Skeletal muscle tissue (tissue), 4 donors: Measurements from ENCODE around the gene PSMC4. TPM values are rescaled to one million over a fixed set of nuclear protein-coding genes. Genes with fewer than 3 reads are reported as not detected.

Source experiments
- H3K27ac ChIP-seq: one replicate; pipeline ENCODE4 v1.7.0; 2013; ENCODE audit warnings: mild to moderate bottlenecking, low read depth, low read length, inconsistent platforms
- H3K27me3 ChIP-seq, 3 donors: one replicate each; pipeline ENCODE4 v1.7.0; 2013; ENCODE audit warnings: low read length in 3 of 3; ENCODE audit not compliant: control insufficient read depth in 3 of 3, insufficient read depth in 3 of 3
- H3K36me3 ChIP-seq, 3 donors: one replicate each; pipeline ENCODE4 v1.7.0; 2013; ENCODE audit warnings: low read length in 3 of 3; ENCODE audit not compliant: control insufficient read depth in 3 of 3, insufficient read depth in 3 of 3
- H3K4me1 ChIP-seq, 3 donors: one replicate each; pipeline ENCODE4 v1.7.0; 2013; ENCODE audit warnings: low read length in 3 of 3, mild to moderate bottlenecking in 3 of 3; ENCODE audit not compliant: control insufficient read depth in 3 of 3, insufficient read depth in 3 of 3
- H3K4me3 ChIP-seq, 3 donors: one replicate each; pipeline ENCODE4 v1.7.0; 2013; ENCODE audit warnings: low read length in 3 of 3
- H3K9ac ChIP-seq, 3 donors: one replicate each; pipeline ENCODE4 v1.7.0; 2013; ENCODE audit warnings: low read length in 3 of 3, mild to moderate bottlenecking in 3 of 3, moderate library complexity in 2 of 3, low read depth in 1 of 3
- H3K9me3 ChIP-seq, 3 donors: one replicate each; pipeline ENCODE4 v1.7.0; 2013; ENCODE audit warnings: low read length in 3 of 3; ENCODE audit not compliant: control insufficient read depth in 3 of 3
- total RNA-seq: library from RNA; depleted of rRNA; stranded (reverse); fragments of >200 nt; gene quantifications from one replicate; pipeline ENCODE4 v1.2.3, GENCODE V29; 2014
- donor health status: Osteomylitis.

Gene PSMC4
- total RNA-seq, 1 donor from 2014 or later: 37.6 TPM

- Histone ChIP-seq H3K4me1 (peaks cover 14 to 20% (median 16%) of the 10 kb centered on the region in 3 donors), H3K9ac (no peak overlapping the region), H3K27me3 (no peaks in the 10 kb centered on the region), H3K36me3 (peaks cover 38 to 62% (median 52%) of the 10 kb centered on the region in 3 donors), H3K4me3 (no peak overlapping the region), H3K9me3 (no peaks in the 10 kb centered on the region), H3K27ac (no peak overlapping the region)
Observed at GRCh38 chr19:39974377-39975155, 3.6 kb downstream of the PSMC4 start.

DNA sequence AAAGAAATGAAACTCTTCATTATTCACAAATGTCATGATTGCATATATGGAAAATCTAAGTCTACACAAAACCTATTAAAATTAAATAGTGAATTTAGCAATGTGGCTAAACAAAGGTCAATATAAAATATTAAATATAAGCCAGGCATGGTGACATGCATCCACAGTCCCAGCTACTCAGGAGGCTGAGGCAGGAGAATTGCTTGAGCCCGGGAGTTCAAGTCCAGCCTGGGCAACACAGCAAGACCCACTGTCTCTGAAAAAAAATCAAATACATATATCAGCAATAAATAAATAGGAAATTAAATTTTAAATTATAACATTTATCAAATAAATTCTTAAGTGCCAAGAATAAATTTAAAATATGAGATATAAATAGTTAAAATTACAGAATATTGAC lies 11.9 kb downstream of the PSMC4 start:
- Histone ChIP-seq H3K9ac (no peak overlapping the region), H3K4me1 (no peaks in the 10 kb centered on the region), H3K4me3 (no peak overlapping the region), H3K27ac (no peak overlapping the region), H3K9me3 (peaks cover 0 to 3% (median 0%) of the 10 kb centered on the region in 3 donors), H3K27me3 (no peaks in the 10 kb centered on the region), H3K36me3 (peaks cover 24 to 42% (median 31%) of the 10 kb centered on the region in 3 donors)

DNA sequence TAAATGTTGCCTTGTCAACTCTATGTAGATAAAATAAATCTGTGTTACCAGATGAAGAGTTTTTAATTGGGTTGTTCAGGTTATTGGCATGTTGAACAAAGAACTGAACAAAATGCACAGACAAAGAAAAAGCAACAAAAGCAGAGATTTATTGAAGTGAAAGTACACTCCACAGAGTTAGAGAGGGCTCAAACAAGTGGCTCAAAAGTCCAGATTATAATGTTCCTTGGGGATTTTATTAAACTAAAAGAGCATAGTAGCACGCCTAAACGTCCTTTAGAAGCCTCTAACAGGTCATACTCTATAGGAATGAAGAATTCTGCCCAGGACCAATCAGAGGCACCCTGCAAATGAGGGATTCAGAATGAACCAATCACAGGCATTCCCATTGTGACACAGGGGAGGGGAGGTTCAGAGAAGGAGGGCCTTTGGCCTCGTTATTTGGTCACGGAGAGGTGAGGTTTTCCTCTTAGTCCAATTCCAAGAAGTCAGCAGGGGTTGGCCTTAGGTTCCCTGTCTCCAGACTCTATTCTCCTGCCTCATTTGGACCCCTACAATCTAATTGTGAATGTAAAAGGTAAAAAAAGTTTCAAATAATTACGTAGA lies 12.8 kb downstream of the PSMC4 start:
- H3K4me3 ChIP-seq: no peak overlapping the region
- peaks cover 0 to 3% (median 0%) of the 10 kb centered on the region in 3 donors for H3K9me3 ChIP-seq

DNA sequence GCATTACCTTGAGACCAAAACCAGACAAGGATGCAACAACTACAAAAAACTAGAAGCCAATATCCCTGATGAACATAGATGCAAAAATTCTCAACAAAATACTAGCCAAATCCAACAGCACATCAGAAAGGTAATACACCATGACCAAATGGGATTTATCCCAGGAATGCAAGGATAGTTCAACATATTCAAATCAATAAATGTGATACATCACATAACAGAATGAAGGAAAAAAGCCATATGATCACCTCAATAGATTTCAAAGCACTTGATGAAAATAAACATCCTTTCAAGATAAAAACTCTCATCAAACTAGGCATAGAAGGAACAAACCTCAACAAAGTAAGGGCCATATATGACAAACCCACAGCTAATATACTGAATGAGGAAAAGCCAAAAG lies 15.7 kb downstream of the PSMC4 start:
- Histone ChIP-seq H3K27me3 (no peaks in the 10 kb centered on the region), H3K36me3 (peaks cover 0 to 10% (median under 1%) of the 10 kb centered on the region in 3 donors), H3K9ac (no peak overlapping the region), H3K9me3 (peaks cover 0 to 3% (median 0%) of the 10 kb centered on the region in 3 donors), H3K4me1 (no peaks in the 10 kb centered on the region), H3K4me3 (no peak overlapping the region), H3K27ac (no peak overlapping the region)

More for the DNA sequence above, 12.8 kb downstream of the PSMC4 start:
- no peaks in the 10 kb centered on the region for H3K27me3 ChIP-seq
- H3K27ac ChIP-seq: no peak overlapping the region
- H3K9ac ChIP-seq: no peak overlapping the region
- H3K4me1 ChIP-seq: no peaks in the 10 kb centered on the region
- H3K36me3 ChIP-seq: peaks cover 22 to 34% (median 23%) of the 10 kb centered on the region in 3 donors

DNA sequence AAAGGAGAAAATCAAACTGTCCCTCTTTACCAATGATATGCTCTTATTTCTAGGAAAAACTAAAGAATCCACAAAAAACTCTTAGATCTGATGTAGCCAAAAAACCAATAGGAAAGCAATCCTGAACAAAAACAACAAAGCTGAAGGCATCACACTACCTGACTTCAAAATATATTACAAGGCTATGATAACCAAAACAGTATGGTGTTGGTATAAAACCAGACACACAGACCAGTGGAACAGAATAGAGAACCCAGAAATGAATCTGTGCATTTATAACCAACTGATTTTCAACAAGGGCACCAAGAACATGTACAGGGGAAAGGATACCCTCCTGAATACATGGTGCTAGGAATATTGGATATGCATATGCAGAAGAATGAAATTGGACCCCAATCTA lies 16.2 kb downstream of the PSMC4 start:
- Histone ChIP-seq H3K27ac (no peak overlapping the region), H3K9ac (no peak overlapping the region), H3K27me3 (no peaks in the 10 kb centered on the region), H3K4me3 (no peak overlapping the region), H3K4me1 (no peaks in the 10 kb centered on the region), H3K9me3 (peaks cover 0 to 3% (median 0%) of the 10 kb centered on the region in 3 donors), H3K36me3 (peaks cover 0 to 7% (median 0%) of the 10 kb centered on the region in 3 donors)

DNA sequence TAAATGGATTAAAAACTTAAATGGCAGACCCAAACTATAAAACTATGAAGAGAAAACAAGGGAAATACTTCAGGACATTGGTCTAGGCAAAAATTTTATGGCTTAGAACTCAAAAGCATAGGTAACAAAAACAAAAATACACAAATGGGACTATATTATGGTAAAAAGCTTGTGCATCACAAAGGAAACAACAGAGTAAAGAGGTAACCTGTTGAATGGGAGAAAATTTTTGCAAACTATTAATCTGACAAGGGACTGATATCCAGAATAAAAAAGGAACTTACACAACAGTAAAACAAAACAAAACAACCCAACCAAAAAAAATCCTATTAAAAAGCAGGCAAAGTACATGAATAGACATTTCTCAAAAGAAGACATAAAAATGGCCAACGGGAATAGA lies 16.6 kb downstream of the PSMC4 start:
- peaks cover 0 to 4% (median 0%) of the 10 kb centered on the region in 3 donors for H3K36me3 ChIP-seq
- H3K27me3 ChIP-seq: no peaks in the 10 kb centered on the region
- H3K4me1 ChIP-seq: no peaks in the 10 kb centered on the region
- H3K27ac ChIP-seq: no peak overlapping the region
- peaks cover 0 to 3% (median 0%) of the 10 kb centered on the region in 3 donors for H3K9me3 ChIP-seq
- no peak overlapping the region for H3K9ac ChIP-seq
- no peak overlapping the region for H3K4me3 ChIP-seq

- no peak overlapping the region for H3K9ac ChIP-seq
- no peaks in the 10 kb centered on the region for H3K9me3 ChIP-seq
- H3K4me3 ChIP-seq: no peak overlapping the region
- H3K27ac ChIP-seq: no peak overlapping the region
- peaks cover 0 to 4% (median 0%) of the 10 kb centered on the region in 3 donors for H3K36me3 ChIP-seq
- H3K4me1 ChIP-seq: peaks cover 9 to 19% (median 16%) of the 10 kb centered on the region in 3 donors
- H3K27me3 ChIP-seq: no peaks in the 10 kb centered on the region
Observed at GRCh38 chr19:39993605-39994004, 22.6 kb downstream of the PSMC4 start.

DNA sequence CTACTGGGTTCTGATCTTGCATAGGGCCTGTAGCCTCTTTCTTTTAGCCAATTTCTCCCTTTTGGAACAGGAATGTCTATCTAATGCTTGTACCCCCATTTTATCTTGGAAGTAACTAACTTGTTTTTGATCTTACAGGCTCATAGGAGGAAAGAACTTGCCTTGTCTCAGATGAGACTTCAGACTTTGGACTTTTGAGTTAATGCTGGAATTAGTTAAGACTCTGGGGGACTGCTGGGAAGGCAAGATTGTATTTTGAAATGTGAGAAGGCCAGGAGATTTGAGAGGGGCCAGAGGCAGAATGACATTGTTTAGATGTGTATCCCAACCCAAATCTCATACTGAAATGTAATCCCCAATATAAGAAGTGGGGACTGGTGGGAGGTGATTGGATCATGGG lies 23.4 kb downstream of the PSMC4 start:
- Histone ChIP-seq H3K4me1 (peaks cover 9 to 19% (median 16%) of the 10 kb centered on the region in 3 donors), H3K9ac (no peak overlapping the region), H3K27me3 (no peaks in the 10 kb centered on the region), H3K4me3 (no peak overlapping the region), H3K36me3 (peaks cover 0 to 4% (median 0%) of the 10 kb centered on the region in 3 donors), H3K27ac (no peak overlapping the region), H3K9me3 (no peaks in the 10 kb centered on the region)

DNA sequence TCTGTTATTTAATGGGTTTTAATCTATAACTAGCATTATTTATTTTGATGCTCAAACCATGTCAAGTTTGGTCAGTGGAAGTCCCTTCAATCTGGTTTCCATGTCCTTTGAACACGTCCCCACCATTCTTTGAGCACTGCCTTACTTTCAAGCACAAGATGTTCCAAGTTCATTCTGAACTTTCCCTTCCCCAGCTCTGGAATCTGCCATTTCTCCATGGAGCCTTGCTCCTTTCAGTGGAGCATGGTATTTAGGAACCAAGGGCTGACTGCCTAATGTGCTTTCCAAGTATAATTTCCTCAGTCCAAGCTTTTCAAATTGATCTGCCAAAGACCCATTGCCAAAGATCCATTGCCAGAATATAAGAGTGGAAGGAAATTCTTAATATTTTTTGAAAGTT lies 24.8 kb downstream of the PSMC4 start:
- Histone ChIP-seq H3K27me3 (no peaks in the 10 kb centered on the region), H3K27ac (no peak overlapping the region), H3K4me3 (peak overlapping the region in 1 of 3 donors; percentile 34), H3K9ac (no peak overlapping the region), H3K4me1 (peaks cover 9 to 19% (median 16%) of the 10 kb centered on the region in 3 donors), H3K9me3 (no peaks in the 10 kb centered on the region), H3K36me3 (peaks cover 0 to 8% (median 2%) of the 10 kb centered on the region in 3 donors)
